ENCODE measurements around the gene KIAA0319L. TPM values are rescaled to one million over a fixed set of nuclear protein-coding genes. Genes with fewer than 3 reads are reported as not detected.

KIAA0319L gene
- total RNA-seq, 1 experiment from 2014 or later: 72.6 TPM

DNA sequence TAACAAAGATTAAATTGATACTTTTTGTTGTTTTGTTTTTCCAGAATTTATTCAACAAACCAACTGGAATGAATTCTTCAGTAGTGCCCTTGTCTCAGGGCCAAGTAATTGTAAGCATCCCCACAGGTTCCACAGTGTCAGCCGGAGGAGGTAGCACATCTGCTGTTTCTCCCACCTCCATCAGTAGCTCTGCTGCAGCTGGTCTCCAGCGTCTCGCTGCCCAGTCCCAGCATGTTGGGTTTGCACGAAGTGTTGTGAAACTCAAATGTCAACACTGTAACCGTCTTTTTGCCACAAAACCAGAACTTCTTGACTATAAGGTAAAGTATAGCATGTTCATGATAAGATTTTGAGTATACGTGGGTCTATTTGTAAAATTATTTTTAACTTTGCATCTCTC, 170.2 kb downstream of the KIAA0319L start:
- CTCF ChIA-PET: no interaction called here
- H3K27me3 Mint-ChIP-seq (ENCODE audit: unreplicated experiment): no peaks in the 10 kb centered on the region
- H3K9me3 Mint-ChIP-seq (ENCODE audit: low read depth, unreplicated experiment): no peaks in the 10 kb centered on the region
- no peak overlapping the region for H3K27ac Mint-ChIP-seq (ENCODE audit: unreplicated experiment)
- intact Hi-C loops (cut with micrococcal nuclease; ENCODE audit: unreplicated experiment): loop anchor here (10.0 kb wide), 1 partner anchor 182 kb away; no protein-coding TSS in a partner anchor
- TF ChIP-seq, protein P1, sequence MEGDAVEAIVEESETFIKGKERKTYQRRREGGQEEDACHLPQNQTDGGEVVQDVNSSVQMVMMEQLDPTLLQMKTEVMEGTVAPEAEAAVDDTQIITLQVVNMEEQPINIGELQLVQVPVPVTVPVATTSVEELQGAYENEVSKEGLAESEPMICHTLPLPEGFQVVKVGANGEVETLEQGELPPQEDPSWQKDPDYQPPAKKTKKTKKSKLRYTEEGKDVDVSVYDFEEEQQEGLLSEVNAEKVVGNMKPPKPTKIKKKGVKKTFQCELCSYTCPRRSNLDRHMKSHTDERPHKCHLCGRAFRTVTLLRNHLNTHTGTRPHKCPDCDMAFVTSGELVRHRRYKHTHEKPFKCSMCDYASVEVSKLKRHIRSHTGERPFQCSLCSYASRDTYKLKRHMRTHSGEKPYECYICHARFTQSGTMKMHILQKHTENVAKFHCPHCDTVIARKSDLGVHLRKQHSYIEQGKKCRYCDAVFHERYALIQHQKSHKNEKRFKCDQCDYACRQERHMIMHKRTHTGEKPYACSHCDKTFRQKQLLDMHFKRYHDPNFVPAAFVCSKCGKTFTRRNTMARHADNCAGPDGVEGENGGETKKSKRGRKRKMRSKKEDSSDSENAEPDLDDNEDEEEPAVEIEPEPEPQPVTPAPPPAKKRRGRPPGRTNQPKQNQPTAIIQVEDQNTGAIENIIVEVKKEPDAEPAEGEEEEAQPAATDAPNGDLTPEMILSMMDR (IDR thresholded peaks at IDR 0.05; ENCODE audit: unreplicated experiment): no peak
- peaks cover 10% of the 10 kb centered on the region for H3K36me3 Mint-ChIP-seq (ENCODE audit: insufficient read depth, unreplicated experiment)
- no peak overlapping the region for H3K4me3 Mint-ChIP-seq (ENCODE audit: low read depth, unreplicated experiment)
- no peaks in the 10 kb centered on the region for H3K4me1 Mint-ChIP-seq (ENCODE audit: low read depth, unreplicated experiment)
- DNase-seq: no peak
- no TSS peak for BruUV-seq (replicated peaks)

DNA sequence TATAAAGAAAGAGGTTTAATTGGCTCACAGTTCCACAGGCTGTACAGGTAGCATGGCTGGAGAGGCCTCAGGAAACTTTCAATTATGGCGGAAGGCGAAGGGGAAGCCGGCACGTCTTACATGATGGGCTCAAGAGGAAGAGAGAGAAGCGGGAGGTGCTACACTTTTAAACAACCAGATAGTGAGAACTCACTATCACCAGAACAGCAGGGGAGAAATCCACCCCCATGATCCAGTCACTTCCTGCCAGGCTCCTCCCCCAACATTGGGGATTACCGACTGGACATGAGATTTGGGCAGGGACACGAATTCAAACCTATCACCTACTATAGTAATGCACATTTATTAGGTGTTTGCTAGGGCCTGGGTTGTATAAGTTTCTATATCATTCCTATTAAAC, 170.9 kb downstream of the KIAA0319L start:
- CTCF ChIA-PET: no interaction called here
- no peaks in the 10 kb centered on the region for H3K9me3 Mint-ChIP-seq (ENCODE audit: low read depth, unreplicated experiment)
- intact Hi-C loops (cut with micrococcal nuclease; ENCODE audit: unreplicated experiment): loop anchor here (10.0 kb wide), 1 partner anchor 181 kb away; no protein-coding TSS in a partner anchor
- DNase-seq: no peak
- TF ChIP-seq, protein P1 (IDR thresholded peaks at IDR 0.05; ENCODE audit: unreplicated experiment): no peak
- H3K4me1 Mint-ChIP-seq (ENCODE audit: low read depth, unreplicated experiment): no peaks in the 10 kb centered on the region
- H3K27ac Mint-ChIP-seq (ENCODE audit: unreplicated experiment): no peak overlapping the region
- no peaks in the 10 kb centered on the region for H3K27me3 Mint-ChIP-seq (ENCODE audit: unreplicated experiment)
- peaks cover 10% of the 10 kb centered on the region for H3K36me3 Mint-ChIP-seq (ENCODE audit: insufficient read depth, unreplicated experiment)
- no peak overlapping the region for H3K4me3 Mint-ChIP-seq (ENCODE audit: low read depth, unreplicated experiment)
- no TSS peak for BruUV-seq (replicated peaks)

Other genes with a start within 250 kb of the KIAA0319L start
- 36.0 and 38.0 TPM in 2 replicates for gene NCDN, start 396 bp upstream of the KIAA0319L start, total RNA-seq (2022)
- gene TFAP2E, start 15.9 kb upstream of the KIAA0319L start, total RNA-seq (2022): 0.26 and 0.49 TPM in 2 replicates
- gene PSMB2, start 84.1 kb upstream of the KIAA0319L start, total RNA-seq (2022): 106 and 109 TPM in 2 replicates
- 11.5 and 12.0 TPM in 2 replicates for gene C1orf216, start 161.5 kb upstream of the KIAA0319L start, total RNA-seq (2022)
- 30.3 and 30.4 TPM in 2 replicates for gene CLSPN, start 212.6 kb upstream of the KIAA0319L start, total RNA-seq (2022)

Data from Calu3 (cell line).